HG02759 (cell line): ENCODE results near the gene TREML4.
A peak's percentile ranks its signal among the peaks of the same experiment; 100 is the strongest.
"Not testable (repeated sequence)": the region's sequence is repeated elsewhere in the genome, so short reads cannot be mapped to it uniquely, and the experiment has no call there.

Experiments
- ATAC-seq: cut with Tn5 transposase; IDR thresholded peaks from one replicate; pipeline ENCODE4 v1.9.1; 2021; ENCODE audit warnings: mild to moderate bottlenecking, moderate library complexity; ENCODE audit not compliant: unreplicated experiment

The TREML4 gene, protein sequence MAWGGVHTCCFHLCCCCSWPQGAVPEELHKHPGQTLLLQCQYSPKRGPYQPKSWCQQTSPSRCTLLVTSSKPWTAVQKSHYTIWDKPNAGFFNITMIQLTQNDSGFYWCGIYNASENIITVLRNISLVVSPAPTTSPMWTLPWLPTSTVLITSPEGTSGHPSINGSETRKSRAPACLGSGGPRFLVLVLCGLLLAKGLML

DNA sequence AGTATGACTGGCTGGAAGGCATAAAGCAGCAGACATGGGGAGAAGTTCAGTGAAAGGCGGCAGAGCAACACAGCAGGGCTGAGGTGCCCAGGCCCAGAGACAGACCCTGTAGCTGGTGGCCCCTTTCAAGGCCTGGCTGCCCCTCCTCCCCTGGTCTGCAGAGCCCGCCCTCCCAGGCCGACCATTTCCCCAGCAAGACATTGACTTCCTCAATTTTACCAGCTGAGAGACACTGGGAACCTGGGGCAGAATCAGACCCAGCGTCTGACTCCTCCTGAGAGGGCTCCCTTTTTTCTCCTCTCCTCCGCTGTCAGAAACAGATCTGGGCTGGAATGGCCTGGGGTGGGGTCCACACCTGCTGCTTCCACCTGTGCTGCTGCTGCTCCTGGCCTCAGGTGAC lies at the start of gene TREML4:
Gene TREML4, plus strand, starts transcription at position 254 of the 400 bp plus-strand sequence. Its CDS starts 79 bp downstream, at position 333.
- ATAC-seq: no peak

DNA sequence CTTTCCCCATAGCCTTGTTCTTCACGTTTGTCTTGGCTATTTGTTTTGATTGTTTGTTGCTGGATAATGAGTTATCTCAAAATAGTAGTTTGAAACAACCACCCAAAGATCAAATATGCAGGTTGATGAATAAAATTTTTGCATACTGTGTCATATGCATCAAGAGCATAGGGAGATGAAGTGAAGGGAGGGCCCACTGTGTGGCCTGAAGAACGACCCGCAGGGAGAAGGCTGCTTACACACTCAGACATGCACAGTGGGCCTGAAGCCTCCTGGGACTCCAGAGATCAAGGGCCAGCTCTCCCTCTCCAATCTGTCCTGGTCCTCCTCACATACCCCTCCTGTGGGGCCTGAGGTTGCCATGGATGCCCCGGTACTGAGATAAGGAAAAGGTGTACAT lies 49.0 kb upstream of the TREML4 start:
- no peak for ATAC-seq

DNA sequence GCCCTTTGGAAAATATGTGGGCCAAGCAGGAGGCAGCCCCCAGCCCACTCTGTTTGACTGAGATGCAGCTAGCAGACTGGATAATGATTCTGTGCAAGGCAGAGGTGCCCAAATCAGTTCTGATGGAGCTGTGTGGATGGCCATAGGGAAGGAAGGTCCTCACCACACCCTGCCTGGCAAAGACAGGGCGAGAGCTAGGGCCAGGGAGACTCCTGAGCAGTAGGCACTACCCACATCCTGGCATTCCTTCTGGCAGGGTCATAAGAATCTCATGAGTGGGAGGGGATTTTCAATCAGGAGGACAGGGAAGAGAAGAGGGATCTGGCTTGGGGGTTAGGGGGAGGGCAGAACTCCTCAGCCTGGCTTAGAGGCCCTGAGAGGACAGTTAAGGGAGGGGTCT lies 46.6 kb upstream of the TREML4 start:
- no peak for ATAC-seq

DNA sequence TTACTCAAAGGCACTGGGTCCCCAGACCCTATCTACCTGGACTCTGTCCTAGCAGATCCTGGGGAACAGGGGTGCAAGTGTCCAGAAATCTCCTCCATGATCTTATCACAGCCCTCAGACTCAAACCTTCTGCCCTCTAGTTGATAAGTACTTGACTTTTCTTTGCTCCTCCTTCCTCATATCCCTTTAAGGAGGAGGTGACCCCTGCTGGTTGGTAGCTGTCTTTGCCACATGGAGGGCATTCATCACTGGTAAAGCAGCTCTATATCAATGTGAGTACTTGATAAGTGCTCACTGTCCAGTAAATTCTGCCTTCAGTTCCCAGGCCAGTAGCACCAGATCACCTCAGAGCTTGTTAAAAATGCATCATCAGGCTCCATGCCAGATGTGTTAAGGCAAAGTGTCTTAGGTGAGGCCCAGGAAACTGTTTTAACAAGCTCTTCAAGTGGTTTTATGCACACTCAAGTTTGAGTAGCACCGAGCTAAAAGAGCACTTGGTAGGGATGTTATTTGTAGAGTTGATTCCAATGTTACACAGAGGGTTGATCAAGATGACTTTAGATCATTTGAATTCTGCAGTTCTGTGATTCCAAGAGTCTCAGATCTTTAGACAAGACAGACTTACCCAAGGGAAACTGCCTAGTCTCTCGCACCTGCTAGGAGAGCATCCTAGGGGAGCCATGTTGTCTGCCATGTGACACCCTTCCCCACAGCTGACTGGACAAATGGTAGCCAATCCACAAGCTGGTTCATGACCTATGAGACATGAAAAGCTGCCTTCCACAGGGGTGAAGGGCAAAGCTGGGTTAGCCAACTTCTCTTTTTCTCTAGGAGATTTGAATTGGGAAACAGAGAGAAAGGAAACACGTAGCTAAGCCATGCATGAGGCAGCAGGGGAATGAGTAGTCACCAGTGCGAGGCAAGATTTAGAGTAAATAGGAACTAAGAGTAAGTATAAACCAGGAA lies 45.8 kb upstream of the TREML4 start:
- ATAC-seq: peak; percentile 60

DNA sequence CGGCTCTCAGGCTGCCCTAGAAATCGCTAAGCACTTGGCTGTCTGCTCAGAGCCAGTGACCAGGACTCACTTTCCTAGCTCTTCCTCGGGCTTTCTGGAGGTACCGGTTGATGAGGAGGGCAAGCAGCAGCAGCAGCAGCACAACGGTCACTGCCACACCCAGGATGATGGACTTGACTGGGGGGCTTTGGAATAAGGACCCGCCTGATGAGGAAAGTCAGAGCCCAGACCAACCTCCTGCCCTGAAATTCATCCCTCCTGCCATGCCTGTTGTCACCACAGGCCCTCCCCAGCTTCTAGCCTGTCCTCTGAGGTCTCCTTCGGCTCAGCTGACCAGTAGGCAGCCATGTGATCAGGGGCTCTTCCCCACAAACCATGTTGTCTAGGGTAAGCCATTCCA lies 43.4 kb upstream of the TREML4 start:
- ATAC-seq: no peak

DNA sequence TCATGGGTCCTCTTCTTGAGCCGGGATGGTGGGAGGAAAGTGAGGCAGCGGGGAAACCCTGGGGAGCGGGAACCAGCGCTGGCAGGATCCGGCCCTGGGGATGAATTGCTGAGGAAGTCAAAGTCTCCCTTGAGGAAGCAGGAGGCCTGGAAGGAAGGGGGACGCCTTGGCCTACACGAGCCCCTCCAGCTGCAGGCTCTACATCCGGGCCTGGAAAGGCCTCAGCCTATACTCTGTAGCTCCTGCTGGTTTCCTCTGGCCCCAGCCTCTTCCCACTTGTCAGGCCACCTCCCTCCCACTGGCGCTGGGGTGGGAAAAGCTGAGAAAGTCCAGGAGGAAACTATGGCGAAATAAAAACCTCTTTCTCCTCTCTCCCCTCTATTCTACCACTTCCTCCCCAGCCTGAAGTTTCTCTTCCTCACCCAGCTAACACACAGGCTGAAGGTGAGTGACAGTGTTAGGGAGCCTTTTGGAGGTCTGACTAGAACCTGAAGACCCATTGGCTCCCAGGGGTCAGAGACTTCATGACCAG lies 42.1 kb upstream of the TREML4 start:
- no peak for ATAC-seq

DNA sequence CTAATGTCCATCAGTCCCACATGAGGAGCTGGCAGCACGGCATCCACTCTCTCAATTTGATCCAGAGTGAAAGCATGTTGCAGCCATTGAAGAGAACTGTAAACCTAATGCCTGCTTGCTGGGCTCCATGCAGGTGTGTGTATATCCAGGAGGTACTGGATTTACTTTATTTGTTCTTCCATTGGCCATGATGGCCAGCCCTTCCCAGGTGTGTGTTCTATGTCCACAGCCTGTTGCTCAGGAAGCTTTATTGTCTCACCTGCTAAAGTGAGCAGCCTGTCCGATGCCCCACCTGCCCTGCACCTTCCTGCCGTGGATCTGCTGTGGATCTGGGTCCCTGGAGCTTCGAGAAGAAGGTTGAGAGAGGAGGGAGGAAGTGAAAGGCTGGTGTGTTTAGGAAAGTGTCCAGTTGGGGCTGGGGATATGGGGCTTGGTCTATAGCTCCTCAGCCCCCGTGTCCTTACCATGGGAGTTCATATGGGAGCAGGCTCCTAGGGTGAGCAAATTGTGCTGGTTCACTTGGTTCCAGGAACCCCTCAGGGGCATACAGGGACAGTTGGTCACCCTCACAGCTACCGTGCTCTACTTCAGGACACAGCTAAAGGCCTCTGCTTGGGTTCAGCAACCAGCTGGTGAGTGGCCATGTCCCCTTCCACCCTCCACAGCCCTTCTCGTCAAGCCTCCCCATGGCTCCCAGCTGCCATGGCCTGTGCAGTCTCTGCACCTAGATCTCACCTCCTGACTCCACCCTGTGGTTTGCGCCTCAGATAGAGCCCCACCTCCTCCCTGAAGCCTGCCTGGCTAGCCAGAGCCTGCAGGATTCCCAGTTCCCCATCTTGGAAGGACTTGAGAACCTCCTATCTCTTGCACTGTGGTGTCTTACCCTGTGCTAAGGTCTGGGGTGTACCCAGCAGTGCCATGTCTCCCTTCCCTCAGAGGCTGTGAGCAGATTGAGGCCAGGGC lies 39.9 kb upstream of the TREML4 start:
- no peak for ATAC-seq

DNA sequence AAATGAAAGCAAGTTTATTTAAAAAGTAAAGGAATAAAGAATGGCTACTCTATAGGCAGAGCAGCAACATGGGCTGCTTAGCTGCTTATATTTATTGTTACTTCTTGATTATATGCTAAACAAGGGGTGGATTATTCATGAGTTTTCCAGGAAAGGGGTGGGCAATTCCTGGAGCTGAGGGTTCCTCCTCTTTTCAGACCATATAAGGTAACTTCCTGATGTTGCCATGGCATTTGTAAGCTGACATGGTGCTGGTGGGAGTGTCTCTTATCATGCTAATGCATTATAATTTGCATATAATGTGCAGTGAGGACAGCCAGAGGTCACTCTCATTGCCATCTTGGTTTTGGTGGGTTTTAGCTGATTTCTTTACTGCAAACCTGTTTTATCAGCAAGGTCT lies 39.1 kb upstream of the TREML4 start:
- not testable (repeated sequence) for ATAC-seq

DNA sequence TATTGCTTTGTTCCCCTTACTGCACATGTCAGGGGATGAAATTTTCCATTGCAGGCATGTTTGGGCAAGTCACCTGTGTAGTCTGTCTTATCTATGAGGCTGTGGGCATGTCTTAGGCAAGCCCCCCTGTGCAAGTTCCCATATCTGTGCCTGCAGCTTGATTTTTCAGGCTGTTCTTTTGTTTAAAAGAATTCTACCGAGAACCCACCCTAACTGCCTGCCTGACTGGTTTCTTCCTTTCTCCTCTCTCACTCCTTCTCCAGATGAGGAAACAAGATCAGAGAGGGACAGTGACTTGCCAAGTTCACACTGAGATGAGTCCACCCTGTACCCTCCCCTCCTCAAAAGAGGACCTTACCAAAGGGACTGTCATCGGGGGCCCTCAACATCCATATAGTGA lies 38.2 kb upstream of the TREML4 start:
- ATAC-seq: no peak

DNA sequence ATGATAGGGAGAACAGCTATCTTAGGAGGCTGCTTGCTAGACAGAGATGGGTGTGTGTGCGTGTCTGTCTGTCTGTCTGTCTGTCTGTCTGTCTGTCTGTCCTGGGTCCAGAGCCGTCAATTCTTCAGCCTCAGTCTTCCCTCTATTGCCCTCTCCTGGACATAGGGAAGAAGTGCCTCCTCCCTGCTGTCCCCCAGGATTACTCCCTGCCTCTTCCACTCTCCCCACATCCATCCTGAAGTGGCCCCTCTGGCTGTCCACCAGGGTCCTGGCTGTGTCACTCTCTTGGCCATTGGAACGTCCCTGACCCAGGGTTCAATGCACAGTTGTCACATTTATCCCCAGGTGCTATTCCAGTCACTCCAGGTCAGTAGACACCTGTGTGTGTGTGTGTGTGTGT lies 37.4 kb upstream of the TREML4 start:
- ATAC-seq: no peak

DNA sequence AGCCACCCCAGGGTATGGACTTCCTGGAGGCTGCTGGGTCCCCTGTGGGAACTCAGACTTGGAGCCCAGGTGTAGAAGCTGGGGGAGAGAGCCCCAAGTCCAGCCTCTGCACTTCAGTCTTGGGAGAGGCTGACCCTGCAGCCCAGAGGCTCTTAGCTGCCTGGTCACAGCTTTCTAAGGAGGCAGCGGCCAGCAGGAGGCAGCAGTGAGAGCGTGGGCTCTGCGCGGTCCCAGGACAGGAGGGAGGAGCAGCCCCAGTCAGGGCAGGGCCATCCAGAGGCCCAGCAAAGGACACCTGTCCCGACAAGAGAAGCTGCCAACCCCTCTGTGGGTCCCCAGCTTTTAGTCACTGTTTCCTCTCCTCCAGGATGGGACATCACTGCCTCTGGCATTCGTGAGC lies 36.6 kb upstream of the TREML4 start:
- ATAC-seq: no peak

DNA sequence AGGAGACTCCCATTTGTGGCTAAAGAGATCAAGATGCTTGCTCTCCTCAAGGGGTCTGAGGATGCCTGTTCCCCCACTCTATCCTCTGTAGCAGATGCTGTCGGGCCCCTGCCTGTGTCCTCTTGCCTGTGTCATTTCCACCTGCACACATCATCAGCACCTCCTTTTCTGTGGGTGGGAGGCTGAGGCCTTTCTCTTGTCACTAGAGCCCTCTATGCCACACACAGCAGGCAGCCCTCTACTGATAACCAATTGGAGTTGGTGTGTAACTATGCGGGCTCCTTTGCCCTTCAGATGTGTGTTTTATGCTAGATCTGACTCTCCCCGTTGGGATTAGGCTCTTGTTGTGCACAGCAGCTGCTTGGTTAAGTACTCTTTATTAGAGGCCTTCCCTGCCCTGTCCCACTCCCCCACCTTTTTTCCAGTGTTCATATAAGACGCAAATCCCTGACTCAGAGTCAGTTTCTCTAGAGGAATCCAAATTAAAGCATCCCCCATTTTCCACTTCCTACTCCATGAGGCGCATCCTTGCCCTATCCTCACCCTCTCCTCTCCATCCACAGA lies 34.9 kb upstream of the TREML4 start:
- no peak for ATAC-seq

DNA sequence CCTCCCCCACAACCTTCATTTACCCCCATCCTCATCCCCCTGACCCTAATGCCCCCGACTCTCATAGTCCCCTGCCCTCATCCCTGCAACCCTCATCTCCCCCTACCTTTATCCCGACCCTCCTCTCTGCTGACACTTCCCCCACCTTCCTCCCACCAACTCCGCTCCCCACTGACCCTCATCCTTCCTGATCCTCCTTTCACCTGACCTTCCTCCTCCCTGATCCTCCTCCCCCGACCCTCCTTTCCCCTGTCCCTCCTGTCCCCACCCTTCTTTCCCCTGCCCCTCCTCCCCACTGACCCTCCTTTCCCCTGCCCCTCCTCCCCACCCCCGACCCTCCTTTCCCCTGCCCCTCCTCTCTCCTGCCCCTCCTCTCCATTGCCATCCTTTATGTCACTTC lies 34.3 kb upstream of the TREML4 start:
- ATAC-seq: no peak

DNA sequence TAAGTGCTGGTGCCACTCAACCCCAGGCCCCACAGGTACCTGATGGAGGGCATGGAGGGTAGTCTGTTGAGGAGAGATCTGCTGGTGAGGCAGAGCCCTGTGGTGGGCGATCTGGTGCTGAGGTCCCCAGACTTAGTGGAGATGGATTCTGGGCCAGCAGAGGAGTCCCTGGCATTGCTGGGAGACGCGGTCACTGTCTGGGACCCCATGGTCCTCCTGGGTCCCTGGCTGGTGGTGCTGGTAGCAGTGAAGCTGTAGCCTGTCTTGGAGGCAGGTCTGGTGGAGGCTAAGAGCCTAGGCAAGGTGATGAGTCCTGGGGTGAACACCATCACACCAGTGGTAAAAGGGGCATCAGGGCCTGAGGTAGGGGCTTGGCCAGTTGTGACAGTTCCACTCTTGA lies 33.8 kb upstream of the TREML4 start:
- ATAC-seq: no peak

DNA sequence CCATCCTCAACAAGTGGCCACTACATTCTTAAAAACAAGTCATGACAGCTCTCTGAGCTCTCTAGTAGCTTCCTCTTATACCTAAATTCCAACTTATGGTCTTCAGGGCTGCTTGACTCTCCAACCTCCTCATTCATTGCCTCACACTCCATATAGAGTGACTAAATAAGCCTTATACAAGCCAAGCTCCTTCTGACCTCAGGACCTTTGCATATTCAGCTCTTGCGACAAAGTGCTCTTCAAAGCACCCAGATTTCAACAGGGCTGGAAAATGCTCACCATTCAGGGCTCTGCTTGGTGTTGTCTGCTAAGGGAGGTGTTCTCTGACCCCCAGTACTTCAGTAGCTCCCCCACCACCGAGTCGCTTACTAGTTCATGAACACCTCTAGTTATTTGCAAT lies 30.9 kb upstream of the TREML4 start:
- ATAC-seq: no peak

DNA sequence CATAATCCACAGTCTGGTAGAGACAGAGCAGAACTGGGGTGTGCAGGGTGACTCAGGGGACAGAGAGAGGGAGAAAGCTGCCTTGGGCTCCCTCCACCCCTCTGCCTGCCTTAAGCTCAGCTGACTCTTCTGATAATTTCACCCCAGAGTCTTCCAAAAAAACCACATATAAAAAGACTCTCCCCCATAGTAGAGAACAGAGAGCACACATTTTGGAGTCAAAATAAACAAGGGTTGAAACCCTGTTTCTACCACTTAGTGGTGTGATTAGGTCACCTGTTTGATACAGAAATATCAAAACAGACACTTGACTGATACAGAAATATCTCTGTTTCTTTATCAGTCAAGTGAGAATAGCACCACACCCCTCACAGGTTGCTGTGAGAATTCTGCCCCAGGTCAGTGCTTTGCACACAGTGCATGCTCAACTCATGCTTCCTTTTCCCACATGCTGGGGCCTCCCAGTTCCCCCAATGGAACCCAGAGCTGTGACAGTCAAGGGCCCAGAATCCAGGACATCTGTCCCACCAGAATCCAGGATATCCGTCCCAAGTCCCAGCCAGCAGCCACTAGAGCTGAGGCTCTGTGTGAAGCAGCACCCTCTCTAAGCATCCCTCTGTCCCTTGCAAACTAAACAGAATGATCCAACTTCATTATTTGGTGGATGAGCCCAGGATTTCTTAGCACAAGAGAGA lies 28.4 kb upstream of the TREML4 start:
- ATAC-seq: peak; percentile 40

DNA sequence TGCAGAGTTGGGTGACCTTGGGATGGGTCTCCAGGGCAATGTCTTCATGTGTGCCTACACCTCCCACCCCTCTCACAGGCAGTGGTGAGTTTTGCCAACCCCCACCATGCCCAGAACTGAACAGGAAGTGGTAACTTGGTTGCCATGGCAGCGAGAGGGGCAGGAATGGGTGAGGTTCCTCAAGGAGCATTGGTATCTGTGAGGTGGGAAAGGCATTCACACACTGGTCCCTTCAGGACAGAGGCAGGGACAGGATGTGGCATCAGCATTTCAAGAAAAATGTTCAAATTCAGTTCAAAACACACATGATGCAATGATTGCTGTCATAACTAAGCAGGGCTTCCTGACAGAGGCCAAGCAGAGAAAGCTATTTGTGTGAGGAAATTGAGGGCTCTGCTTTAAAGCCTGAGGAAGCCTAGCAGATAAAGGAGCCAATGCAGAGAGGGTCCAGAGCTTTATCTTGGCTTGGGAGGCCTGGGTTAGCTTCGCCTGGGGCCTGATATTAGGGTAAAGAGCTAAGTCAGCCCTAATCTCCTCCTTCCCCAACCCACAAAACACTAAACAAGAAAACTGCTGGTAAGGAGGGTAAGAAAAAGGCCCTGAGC lies 27.8 kb upstream of the TREML4 start:
- ATAC-seq: peak; percentile 33

DNA sequence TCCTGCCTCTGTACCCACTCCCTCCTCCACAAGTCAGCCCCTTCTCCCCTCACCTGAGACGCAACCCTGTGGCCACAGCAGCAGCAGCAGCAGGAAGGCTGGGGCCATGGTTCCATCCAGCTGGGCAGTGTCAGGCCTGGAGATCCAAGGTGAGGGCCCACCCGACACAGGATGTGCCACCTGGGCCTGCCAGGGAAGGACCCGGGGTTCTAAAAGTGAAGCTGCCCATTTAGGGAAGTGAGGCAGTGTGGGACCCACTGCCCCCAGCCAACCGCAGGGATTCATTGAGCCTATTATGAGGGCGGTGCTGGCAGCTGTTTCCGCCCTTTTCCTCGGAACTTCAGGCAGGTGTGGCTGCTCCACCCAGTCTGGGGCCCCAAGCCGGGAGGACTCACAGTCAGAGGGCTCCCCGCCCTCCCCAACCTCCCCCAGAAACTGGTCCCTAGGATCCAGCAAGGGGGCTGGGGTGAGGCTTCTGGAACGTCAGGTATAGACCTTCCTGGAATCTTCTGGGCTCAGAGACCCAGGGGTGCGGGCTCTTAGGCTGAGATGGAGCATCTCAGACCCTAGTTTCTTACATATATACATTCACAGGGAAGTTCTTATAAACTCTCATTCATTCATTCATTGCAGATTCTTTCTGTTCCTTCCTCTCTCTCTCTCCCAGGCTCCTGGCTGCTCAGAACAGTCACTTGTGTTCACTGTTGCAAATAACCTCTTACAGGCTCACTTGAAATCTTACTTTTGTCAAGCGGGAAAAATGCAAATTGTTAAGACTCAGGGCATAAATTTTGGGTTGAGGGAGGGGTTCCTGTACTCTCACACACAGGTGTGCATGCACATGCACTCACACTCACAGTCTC lies 27.0 kb upstream of the TREML4 start, which contains the start of gene TREML2:
Gene TREML2, minus strand, starts transcription at position 249 of the 863 bp plus-strand sequence. Its CDS starts 141 bp downstream, at position 108.
- peak; percentile 52 for ATAC-seq
